Calu3 (cell line): ENCODE results near the gene CPNE8. TPM values are rescaled to one million over a fixed set of nuclear protein-coding genes. Genes with fewer than 3 reads are reported as not detected.

Experiments
- BruUV-seq: library from RNA; stranded (reverse); fragments of 400-500 nt; replicated peaks from 2 replicates; lab custom pipeline; 2021; lab: Mats Ljungman, UMichigan
- CTCF ChIA-PET: fragments of 300-600 bp; sonication (Branson Sonifier 250); formaldehyde crosslinking; loops from one replicate; lab custom pipeline; 2022; ENCODE audit warnings: antibody characterized with exemption; lab: Charles Lee
- DNase-seq: peaks from one replicate; pipeline ENCODE4 v3.0.0; 2022
- H3K27ac Mint-ChIP-seq: one replicate; pipeline ENCODE4 v1.8.0; 2022; ENCODE audit warnings: mixed read lengths; ENCODE audit not compliant: unreplicated experiment
- H3K27me3 Mint-ChIP-seq: one replicate; pipeline ENCODE4 v1.8.0; 2022; ENCODE audit warnings: mixed read lengths; ENCODE audit not compliant: unreplicated experiment
- H3K36me3 Mint-ChIP-seq: one replicate; pipeline ENCODE4 v1.8.0; 2022; ENCODE audit warnings: mild to moderate bottlenecking, moderate library complexity, mixed read lengths; ENCODE audit not compliant: insufficient read depth, unreplicated experiment
- H3K4me1 Mint-ChIP-seq: one replicate; pipeline ENCODE4 v1.8.0; 2022; ENCODE audit warnings: mild to moderate bottlenecking, low read depth, mixed read lengths; ENCODE audit not compliant: unreplicated experiment
- H3K4me3 Mint-ChIP-seq: one replicate; pipeline ENCODE4 v1.8.0; 2022; ENCODE audit warnings: mild to moderate bottlenecking, low read depth, moderate library complexity, mixed read lengths; ENCODE audit not compliant: unreplicated experiment
- H3K9me3 Mint-ChIP-seq: one replicate; pipeline ENCODE4 v1.8.0; 2022; ENCODE audit warnings: low read depth, mixed read lengths; ENCODE audit not compliant: unreplicated experiment
- intact Hi-C: fragments of 100-400 bp; cut with micrococcal nuclease; formaldehyde crosslinking; loops from one replicate; pipeline ENCODE4 v1.10.0; 2022; ENCODE audit not compliant: unreplicated experiment
- total RNA-seq: library from RNA; stranded (reverse); gene quantifications from 2 replicates; pipeline ENCODE4 v1.2.3, GENCODE V29; 2022
- TF ChIP-seq, protein P1 (sequence below): fragments of 200-600 bp; IDR thresholded peaks from one replicate; pipeline ENCODE4 v1.8.0; 2022; ENCODE audit warnings: antibody characterized with exemption; ENCODE audit not compliant: unreplicated experiment

CPNE8 gene
- total RNA-seq, 1 experiment from 2014 or later = 17.8 TPM

DNA sequence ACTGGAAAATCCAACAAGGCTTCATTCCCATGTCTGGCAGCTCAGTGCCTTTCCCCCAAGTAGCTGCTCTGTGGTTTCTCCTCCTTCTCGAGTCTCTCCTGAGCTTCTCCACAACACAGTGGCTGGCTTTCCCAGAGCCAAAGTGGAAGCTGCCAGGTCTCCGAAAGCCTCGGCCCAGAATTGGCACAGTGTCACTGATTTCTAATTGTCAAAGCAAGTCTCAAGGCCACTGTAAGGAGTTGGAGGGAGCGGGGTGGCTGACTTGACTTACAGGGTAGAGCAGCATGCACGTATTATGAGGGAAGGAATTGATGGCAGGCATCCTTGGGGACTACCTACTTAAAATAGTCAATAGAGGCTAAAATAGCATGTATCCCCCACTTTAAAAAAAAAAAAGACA is 6.7 kb upstream of the CPNE8 start:
- H3K36me3 Mint-ChIP-seq = peaks cover 3% of the 10 kb centered on the region
- no peaks in the 10 kb centered on the region for H3K27me3 Mint-ChIP-seq
- H3K4me1 Mint-ChIP-seq = no peaks in the 10 kb centered on the region
- CTCF ChIA-PET = no interaction called here
- no peak overlapping the region for H3K4me3 Mint-ChIP-seq
- BruUV-seq = no TSS peak
- no peak for DNase-seq
- TF ChIP-seq, protein P1, sequence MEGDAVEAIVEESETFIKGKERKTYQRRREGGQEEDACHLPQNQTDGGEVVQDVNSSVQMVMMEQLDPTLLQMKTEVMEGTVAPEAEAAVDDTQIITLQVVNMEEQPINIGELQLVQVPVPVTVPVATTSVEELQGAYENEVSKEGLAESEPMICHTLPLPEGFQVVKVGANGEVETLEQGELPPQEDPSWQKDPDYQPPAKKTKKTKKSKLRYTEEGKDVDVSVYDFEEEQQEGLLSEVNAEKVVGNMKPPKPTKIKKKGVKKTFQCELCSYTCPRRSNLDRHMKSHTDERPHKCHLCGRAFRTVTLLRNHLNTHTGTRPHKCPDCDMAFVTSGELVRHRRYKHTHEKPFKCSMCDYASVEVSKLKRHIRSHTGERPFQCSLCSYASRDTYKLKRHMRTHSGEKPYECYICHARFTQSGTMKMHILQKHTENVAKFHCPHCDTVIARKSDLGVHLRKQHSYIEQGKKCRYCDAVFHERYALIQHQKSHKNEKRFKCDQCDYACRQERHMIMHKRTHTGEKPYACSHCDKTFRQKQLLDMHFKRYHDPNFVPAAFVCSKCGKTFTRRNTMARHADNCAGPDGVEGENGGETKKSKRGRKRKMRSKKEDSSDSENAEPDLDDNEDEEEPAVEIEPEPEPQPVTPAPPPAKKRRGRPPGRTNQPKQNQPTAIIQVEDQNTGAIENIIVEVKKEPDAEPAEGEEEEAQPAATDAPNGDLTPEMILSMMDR = no peak
- H3K27ac Mint-ChIP-seq = no peak overlapping the region
- H3K9me3 Mint-ChIP-seq = no peaks in the 10 kb centered on the region
- intact Hi-C loops = no loop called here

DNA sequence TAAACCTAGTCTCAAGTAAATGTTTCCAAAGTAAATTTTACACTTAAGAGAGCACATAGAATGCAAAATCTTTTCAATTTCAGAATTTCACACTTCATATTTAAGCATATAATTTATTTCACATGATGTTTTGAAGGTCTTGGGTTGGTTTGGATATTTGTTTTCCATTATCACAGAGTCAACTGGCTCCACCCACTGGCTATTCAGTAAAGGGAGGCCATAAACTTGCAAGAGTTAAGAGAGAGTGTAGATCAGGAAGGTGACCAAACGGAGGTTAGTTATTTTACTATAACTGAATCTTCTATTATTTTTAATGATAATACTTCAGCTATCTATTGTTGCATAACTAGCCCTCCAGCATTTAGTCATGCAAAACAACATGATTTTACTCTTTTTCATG is 6.2 kb upstream of the CPNE8 start:
- no peak for DNase-seq
- no TSS peak for BruUV-seq
- H3K9me3 Mint-ChIP-seq = no peaks in the 10 kb centered on the region
- peaks cover 8% of the 10 kb centered on the region for H3K36me3 Mint-ChIP-seq
- no peak overlapping the region for H3K27ac Mint-ChIP-seq
- no peak overlapping the region for H3K4me3 Mint-ChIP-seq
- intact Hi-C loops = no loop called here
- CTCF ChIA-PET = no interaction called here
- no peaks in the 10 kb centered on the region for H3K27me3 Mint-ChIP-seq
- no peaks in the 10 kb centered on the region for H3K4me1 Mint-ChIP-seq
- TF ChIP-seq, protein P1 = no peak

DNA sequence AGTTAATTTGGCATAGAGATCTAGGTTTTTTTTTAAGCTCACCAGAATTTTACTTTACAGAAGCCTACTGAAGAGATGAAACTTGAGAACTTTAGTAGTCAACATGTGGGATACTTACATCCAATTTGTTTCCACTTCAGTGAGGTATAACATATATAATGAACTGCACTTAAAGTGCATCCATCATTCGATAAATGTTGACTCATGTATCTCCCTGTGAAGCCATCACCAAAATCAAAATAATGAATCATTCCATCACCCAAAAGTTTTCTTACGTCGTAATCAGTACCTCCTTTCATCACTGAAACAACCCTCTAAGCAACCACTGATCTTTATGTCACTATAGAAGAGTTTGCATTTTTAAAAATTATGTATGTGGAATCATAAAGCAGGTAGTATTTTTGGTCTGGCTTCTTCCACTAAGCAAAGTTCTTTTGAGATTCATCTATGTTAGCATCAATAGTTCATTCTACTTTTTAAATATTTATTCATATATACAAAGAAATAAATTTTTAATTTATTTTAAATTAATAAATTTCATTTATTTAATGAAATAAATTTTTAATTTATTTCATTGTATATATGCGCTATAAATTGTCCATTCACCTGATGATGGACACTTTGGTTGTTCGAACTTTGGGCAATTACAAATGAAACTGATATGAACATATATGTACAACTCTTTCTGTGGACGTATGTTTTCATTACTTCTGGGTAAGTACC is 2.0 kb upstream of the CPNE8 start:
- TF ChIP-seq, protein P1 = no peak
- intact Hi-C loops = loop anchor here (10.0 kb wide), 2 partner anchors 243 to 853 kb away; no protein-coding TSS in a partner anchor
- Mint-ChIP-seq H3K27me3 (no peaks in the 10 kb centered on the region), H3K4me3 (peak overlapping the region; percentile 90), H3K9me3 (no peaks in the 10 kb centered on the region), H3K4me1 (peaks cover under 1% of the 10 kb centered on the region), H3K27ac (peak overlapping the region; percentile 46), H3K36me3 (peaks cover 37% of the 10 kb centered on the region)
- CTCF ChIA-PET = interaction anchor here (0.7 to 2.7 kb wide), 5 partner anchors 14 to 539 kb away, joined by 3 to 13 read pairs (median 6); no protein-coding TSS in a partner anchor
- DNase-seq = no peak
- no TSS peak for BruUV-seq

DNA sequence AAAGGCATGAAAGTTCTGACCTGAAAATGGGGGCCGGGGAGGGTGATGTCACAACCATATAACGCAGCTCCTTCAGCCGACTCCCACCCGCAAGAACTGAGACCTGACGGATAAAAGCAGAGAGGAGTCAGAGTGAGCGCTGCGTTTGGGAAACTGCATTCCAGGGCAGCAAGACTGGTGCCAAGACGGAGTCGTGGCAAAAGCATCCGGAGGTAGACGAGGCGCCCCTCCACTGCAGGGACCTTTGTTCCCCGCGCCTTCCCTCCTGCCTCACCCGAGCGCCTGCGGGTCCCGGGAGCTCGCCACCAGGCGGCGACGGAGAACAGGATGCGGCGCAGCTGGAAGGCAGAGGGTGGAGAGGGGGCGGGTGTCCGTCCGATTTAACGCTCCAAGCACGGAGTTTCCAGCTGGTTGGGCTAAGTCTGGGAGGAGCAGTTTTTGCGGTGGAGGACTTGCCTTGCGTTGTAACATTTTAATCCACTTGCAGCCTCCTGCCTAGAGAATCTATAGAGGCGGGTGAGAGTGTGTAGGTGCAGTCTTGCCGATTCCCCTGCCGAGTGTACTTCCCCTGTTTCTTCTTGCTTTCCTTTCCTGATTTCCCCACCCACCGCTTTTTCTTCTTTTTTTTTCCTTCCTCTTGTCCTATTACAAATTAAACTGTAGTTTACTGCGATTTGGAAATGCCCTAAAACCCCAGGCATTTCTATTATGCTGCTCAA is 1.2 kb upstream of the CPNE8 start:
- H3K27ac Mint-ChIP-seq = peak overlapping the region; percentile 72

More for the DNA sequence above, 1.2 kb upstream of the CPNE8 start:
- Mint-ChIP-seq H3K36me3 (peaks cover 37% of the 10 kb centered on the region), H3K4me1 (peaks cover 8% of the 10 kb centered on the region), H3K9me3 (no peaks in the 10 kb centered on the region), H3K27me3 (no peaks in the 10 kb centered on the region), H3K4me3 (peak overlapping the region; percentile 90)
- peak; percentile 88 for DNase-seq
- CTCF ChIA-PET = interaction anchor here (0.7 to 2.7 kb wide), 5 partner anchors 14 to 539 kb away, joined by 3 to 13 read pairs (median 6); no protein-coding TSS in a partner anchor
- intact Hi-C loops = loop anchor here (10.0 kb wide), 2 partner anchors 242 to 852 kb away; no protein-coding TSS in a partner anchor
- TF ChIP-seq, protein P1 = peak; percentile 65
- no TSS peak for BruUV-seq
